SK-N-MC (cell line): ENCODE results near the gene FZD4.

Source experiments
- EZH2 ChIP-seq: fragments of 200-600 bp; sonication (generic); IDR thresholded peaks from one replicate; pipeline ENCODE4 v1.6.1; 2017; ENCODE audit warnings: antibody characterized with exemption
- FOXP2 ChIP-seq: optimal IDR thresholded peaks from 2 replicates; pipeline ENCODE3; 2011; ENCODE audit warnings: mild to moderate bottlenecking, moderate library complexity; ENCODE audit not compliant: insufficient read depth; ENCODE audit errors: extremely low read length, control extremely low read depth
- POLR2AphosphoS5 ChIP-seq: IDR thresholded peaks from 2 replicates; pipeline ENCODE4 v1.6.1; 2012; ENCODE audit warnings: mild to moderate bottlenecking, low read depth, low read length, borderline replicate concordance

DNA sequence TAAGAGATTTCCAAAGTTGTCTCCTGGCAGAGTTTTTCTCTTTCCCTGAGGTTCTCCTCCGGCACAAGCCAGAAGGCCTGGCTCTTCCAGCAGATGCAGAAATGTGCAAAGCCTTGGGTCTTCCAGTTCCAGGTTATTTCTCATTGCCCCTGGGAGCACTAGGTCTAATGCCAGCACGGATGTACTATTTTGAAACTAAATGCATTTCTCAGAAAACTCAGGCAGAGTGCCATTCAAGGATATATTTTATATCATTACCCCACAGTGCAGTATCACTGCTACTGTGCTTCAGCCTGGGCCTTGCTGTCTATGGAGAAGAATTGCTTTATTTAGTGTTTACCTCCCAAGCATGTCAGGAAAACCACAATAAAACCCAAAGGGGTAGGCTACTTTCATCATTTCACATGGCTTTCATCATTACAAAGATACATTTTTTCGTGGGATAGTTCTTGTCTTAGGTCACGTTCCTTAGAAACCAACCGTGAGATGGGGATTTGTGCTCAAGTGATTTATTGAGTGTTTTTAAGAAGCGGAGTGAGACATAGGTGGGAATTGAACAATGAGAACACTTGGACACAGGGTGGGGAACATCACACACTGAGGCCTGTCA lies 22.4 kb upstream of the FZD4 start:
- TF ChIP-seq EZH2 = no peak
- TF ChIP-seq POLR2AphosphoS5 = no peak
- TF ChIP-seq FOXP2 = no peak
